ENCODE data around the gene P2RX1. TPM values are rescaled to one million over a fixed set of nuclear protein-coding genes. Genes with fewer than 3 reads are reported as not detected.

The P2RX1 gene
- total and polyA plus RNA-seq, 2 experiments from 2014 or later = 0.31 to 2.2 TPM

DNA sequence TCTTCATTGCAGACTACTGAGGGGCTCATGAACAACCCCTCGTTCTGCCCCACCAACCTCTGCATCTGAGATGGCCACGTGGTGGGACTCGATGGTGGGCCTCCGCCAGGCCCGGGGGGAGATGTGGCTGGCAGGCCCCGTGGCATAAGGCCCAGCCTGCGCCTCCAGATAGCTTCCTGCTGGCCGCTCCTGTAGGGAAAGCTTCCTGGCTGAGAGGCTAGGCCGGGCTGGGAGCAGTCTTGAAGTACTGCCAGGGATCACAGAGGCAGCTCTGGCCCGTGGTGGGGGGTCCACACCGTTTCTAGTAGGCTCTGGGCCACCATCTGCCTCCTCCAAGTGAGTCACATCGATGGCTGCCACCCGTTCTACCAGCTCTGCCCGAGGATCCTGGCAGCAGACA, 31.0 kb downstream of the P2RX1 start (continued):
- TF ChIP-seq, protein P1, sequence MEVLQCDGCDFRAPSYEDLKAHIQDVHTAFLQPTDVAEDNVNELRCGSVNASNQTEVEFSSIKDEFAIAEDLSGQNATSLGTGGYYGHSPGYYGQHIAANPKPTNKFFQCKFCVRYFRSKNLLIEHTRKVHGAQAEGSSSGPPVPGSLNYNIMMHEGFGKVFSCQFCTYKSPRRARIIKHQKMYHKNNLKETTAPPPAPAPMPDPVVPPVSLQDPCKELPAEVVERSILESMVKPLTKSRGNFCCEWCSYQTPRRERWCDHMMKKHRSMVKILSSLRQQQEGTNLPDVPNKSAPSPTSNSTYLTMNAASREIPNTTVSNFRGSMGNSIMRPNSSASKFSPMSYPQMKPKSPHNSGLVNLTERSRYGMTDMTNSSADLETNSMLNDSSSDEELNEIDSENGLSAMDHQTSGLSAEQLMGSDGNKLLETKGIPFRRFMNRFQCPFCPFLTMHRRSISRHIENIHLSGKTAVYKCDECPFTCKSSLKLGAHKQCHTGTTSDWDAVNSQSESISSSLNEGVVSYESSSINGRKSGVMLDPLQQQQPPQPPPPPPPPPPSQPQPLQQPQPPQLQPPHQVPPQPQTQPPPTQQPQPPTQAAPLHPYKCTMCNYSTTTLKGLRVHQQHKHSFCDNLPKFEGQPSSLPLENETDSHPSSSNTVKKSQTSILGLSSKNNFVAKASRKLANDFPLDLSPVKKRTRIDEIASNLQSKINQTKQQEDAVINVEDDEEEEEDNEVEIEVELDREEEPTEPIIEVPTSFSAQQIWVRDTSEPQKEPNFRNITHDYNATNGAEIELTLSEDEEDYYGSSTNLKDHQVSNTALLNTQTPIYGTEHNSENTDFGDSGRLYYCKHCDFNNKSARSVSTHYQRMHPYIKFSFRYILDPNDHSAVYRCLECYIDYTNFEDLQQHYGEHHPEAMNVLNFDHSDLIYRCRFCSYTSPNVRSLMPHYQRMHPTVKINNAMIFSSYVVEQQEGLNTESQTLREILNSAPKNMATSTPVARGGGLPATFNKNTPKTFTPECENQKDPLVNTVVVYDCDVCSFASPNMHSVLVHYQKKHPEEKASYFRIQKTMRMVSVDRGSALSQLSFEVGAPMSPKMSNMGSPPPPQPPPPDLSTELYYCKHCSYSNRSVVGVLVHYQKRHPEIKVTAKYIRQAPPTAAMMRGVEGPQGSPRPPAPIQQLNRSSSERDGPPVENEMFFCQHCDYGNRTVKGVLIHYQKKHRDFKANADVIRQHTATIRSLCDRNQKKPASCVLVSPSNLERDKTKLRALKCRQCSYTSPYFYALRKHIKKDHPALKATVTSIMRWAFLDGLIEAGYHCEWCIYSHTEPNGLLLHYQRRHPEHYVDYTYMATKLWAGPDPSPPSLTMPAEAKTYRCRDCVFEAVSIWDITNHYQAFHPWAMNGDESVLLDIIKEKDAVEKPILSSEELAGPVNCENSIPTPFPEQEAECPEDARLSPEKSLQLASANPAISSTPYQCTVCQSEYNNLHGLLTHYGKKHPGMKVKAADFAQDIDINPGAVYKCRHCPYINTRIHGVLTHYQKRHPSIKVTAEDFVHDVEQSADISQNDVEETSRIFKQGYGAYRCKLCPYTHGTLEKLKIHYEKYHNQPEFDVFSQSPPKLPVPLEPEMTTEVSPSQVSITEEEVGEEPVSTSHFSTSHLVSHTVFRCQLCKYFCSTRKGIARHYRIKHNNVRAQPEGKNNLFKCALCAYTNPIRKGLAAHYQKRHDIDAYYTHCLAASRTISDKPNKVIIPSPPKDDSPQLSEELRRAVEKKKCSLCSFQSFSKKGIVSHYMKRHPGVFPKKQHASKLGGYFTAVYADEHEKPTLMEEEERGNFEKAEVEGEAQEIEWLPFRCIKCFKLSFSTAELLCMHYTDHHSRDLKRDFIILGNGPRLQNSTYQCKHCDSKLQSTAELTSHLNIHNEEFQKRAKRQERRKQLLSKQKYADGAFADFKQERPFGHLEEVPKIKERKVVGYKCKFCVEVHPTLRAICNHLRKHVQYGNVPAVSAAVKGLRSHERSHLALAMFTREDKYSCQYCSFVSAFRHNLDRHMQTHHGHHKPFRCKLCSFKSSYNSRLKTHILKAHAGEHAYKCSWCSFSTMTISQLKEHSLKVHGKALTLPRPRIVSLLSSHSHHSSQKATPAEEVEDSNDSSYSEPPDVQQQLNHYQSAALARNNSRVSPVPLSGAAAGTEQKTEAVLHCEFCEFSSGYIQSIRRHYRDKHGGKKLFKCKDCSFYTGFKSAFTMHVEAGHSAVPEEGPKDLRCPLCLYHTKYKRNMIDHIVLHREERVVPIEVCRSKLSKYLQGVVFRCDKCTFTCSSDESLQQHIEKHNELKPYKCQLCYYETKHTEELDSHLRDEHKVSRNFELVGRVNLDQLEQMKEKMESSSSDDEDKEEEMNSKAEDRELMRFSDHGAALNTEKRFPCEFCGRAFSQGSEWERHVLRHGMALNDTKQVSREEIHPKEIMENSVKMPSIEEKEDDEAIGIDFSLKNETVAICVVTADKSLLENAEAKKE (CRISPR knock-in tag; IDR thresholded peaks at IDR 0.05) = no peak
- TF ChIP-seq POLR2AphosphoS5 (IDR thresholded peaks at IDR 0.05; ENCODE audit: low read depth) (no peak), EZH2 (IDR thresholded peaks at IDR 0.05; ENCODE audit: low read depth, unreplicated experiment) (no peak)

DNA sequence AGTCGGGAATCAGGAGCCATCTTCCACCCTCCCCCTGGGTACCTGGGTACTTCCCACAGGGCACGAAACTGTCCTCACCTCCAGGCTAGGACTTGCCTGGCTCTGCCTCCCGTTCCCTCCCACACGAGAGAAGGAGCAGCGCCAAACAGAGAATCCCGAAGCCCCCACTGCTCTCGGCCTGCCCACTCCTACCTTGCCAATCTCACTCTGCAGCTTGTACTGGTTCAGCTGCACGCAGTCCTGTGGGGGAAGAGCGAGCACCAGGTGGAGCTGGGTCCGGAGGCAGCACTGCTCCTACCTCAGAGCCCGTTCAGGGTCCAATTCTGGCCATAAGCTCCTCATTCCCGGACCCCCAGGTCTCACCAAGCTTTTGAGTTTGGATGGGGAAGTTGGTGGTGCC, 32.1 kb downstream of the P2RX1 start:
- Mint-ChIP-seq H3K27me3 (ENCODE audit: insufficient read depth, low read depth, poor library complexity) (peaks cover 9% of the 10 kb centered on the region), H3K4me1 (peaks cover 16% of the 10 kb centered on the region; the same call in 2 of the 3 replicates), H3K4me3 (no peak overlapping the region), H3K9me3 (no peaks in the 10 kb centered on the region), H3K36me3 (ENCODE audit: low read depth) (peaks cover 2% of the 10 kb centered on the region; the same call in 1 of the 3 replicates), H3K27ac (no peak overlapping the region)
- H3K36me3 ChIP-seq (ENCODE audit: insufficient read depth) = 0 out of 2 replicates have a peak, but pooled peaks cover 3% of the 10 kb centered on the region
- no peaks in the 10 kb centered on the region for H3K9me2 ChIP-seq (ENCODE audit: insufficient read depth)
- ATAC-seq = no peak
- peaks cover 8% of the 10 kb centered on the region for H3K4me1 ChIP-seq (ENCODE audit: insufficient read depth)
- H3K27me3 ChIP-seq (ENCODE audit: insufficient read depth) = no peaks in the 10 kb centered on the region
- no peaks in the 10 kb centered on the region for H3K79me2 ChIP-seq (replicated peaks; ENCODE audit: insufficient read depth)
- DNase-seq (ENCODE audit: low spot score) = no peak
- H3K4me3 ChIP-seq = no peak overlapping the region
- TF ChIP-seq ZNF114 (CRISPR knock-in tag; IDR thresholded peaks at IDR 0.05) (no peak), EZH2phosphoT487 (IDR thresholded peaks at IDR 0.05; ENCODE audit: unreplicated experiment) (no peak), STAT1 (IDR thresholded peaks at IDR 0.05; ENCODE audit: unreplicated experiment) (no peak), EZH2 (IDR thresholded peaks at IDR 0.05; ENCODE audit: low read depth, unreplicated experiment) (no peak), ZNF331 (CRISPR knock-in tag; IDR thresholded peaks at IDR 0.05; ENCODE audit: low read depth) (no peak), CREB1 (CRISPR knock-in tag; IDR thresholded peaks at IDR 0.05; ENCODE audit: low read depth) (no peak), JUNB (IDR thresholded peaks at IDR 0.05; ENCODE audit: unreplicated experiment) (no peak)
- TF ChIP-seq, protein P2, sequence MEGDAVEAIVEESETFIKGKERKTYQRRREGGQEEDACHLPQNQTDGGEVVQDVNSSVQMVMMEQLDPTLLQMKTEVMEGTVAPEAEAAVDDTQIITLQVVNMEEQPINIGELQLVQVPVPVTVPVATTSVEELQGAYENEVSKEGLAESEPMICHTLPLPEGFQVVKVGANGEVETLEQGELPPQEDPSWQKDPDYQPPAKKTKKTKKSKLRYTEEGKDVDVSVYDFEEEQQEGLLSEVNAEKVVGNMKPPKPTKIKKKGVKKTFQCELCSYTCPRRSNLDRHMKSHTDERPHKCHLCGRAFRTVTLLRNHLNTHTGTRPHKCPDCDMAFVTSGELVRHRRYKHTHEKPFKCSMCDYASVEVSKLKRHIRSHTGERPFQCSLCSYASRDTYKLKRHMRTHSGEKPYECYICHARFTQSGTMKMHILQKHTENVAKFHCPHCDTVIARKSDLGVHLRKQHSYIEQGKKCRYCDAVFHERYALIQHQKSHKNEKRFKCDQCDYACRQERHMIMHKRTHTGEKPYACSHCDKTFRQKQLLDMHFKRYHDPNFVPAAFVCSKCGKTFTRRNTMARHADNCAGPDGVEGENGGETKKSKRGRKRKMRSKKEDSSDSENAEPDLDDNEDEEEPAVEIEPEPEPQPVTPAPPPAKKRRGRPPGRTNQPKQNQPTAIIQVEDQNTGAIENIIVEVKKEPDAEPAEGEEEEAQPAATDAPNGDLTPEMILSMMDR (conservative IDR thresholded peaks at IDR 0.05; ENCODE audit: low read depth in 2 of 2) = no peak
- TF ChIP-seq, protein P3, sequence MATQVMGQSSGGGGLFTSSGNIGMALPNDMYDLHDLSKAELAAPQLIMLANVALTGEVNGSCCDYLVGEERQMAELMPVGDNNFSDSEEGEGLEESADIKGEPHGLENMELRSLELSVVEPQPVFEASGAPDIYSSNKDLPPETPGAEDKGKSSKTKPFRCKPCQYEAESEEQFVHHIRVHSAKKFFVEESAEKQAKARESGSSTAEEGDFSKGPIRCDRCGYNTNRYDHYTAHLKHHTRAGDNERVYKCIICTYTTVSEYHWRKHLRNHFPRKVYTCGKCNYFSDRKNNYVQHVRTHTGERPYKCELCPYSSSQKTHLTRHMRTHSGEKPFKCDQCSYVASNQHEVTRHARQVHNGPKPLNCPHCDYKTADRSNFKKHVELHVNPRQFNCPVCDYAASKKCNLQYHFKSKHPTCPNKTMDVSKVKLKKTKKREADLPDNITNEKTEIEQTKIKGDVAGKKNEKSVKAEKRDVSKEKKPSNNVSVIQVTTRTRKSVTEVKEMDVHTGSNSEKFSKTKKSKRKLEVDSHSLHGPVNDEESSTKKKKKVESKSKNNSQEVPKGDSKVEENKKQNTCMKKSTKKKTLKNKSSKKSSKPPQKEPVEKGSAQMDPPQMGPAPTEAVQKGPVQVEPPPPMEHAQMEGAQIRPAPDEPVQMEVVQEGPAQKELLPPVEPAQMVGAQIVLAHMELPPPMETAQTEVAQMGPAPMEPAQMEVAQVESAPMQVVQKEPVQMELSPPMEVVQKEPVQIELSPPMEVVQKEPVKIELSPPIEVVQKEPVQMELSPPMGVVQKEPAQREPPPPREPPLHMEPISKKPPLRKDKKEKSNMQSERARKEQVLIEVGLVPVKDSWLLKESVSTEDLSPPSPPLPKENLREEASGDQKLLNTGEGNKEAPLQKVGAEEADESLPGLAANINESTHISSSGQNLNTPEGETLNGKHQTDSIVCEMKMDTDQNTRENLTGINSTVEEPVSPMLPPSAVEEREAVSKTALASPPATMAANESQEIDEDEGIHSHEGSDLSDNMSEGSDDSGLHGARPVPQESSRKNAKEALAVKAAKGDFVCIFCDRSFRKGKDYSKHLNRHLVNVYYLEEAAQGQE (IDR thresholded peaks at IDR 0.05; ENCODE audit: unreplicated experiment) = no peak
- H3K27ac ChIP-seq (ENCODE audit: low read depth) = no peak overlapping the region
- H2AFZ ChIP-seq = no peak overlapping the region
- H3F3A ChIP-seq (replicated peaks; ENCODE audit: low read depth) = peaks cover 6% of the 10 kb centered on the region; the same call in 1 of the 2 replicates
- H4K20me1 ChIP-seq (replicated peaks; ENCODE audit: insufficient read depth) = no peaks in the 10 kb centered on the region; the same call in 1 of the 2 replicates
- H3K4me2 ChIP-seq = no peak overlapping the region
